Right lobe of liver (tissue), 4 donors: ENCODE measurements around the gene SMIM3.
"Not testable (repeated sequence)": the region's sequence is repeated elsewhere in the genome, so short reads cannot be mapped to it uniquely, and the experiment has no call there.

Experiments used
- POLR2A ChIP-seq: fragments of 450-650 bp; IDR thresholded peaks from one replicate; pipeline ENCODE4 v1.6.1; 2017; ENCODE audit warnings: antibody characterized with exemption, mild to moderate bottlenecking
- TF ChIP-seq, protein P1 (sequence below), 4 donors: fragments of 200-600 bp in 3 of 4; fragments of 450-650 bp in 1 of 4; IDR thresholded peaks; one replicate each; pipeline versions ENCODE4 v1.5.1 to v1.8.0; 2016 to 2022; ENCODE audit warnings: antibody characterized with exemption in 4 of 4, mild to moderate bottlenecking in 2 of 4
- donor health status: DM: no; HTN: no; CAD: no.
- donor health status: DM: no; HTN: no; CAD: no.
- donor health status: DM: no; HTN: yes; CAD: no.

DNA sequence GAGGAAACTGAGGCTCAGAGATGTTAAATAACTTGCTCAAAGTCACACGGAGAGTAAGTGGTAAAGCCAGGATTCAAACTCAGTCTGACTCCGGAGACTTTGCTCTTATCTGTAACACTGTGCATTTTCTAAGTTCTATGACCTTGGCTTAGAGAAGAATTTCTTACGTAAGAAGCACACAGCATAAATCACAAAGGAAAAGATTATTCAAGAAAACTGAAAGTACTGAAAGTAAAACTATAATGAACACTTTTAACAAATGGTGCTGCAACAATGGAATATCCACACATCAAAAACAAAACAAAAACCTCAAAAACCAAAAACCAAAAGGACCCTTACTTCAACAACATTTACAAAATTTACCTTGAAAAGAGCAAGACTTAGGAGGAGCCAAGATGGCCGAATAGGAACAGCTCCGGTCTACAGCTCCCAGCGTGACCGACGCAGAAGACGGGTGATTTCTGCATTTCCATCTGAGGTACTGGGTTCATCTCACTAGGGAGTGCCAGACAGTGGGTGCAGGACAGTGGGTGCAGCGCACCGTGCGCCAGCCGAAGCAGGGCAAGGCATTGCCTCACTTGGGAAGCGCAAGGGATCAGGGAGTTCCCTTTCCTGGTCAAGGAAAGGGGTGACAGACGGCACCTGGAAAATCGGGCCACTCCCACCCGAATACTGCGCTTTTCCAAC is 36.0 kb upstream of the SMIM3 start:
- TF ChIP-seq, protein P1, sequence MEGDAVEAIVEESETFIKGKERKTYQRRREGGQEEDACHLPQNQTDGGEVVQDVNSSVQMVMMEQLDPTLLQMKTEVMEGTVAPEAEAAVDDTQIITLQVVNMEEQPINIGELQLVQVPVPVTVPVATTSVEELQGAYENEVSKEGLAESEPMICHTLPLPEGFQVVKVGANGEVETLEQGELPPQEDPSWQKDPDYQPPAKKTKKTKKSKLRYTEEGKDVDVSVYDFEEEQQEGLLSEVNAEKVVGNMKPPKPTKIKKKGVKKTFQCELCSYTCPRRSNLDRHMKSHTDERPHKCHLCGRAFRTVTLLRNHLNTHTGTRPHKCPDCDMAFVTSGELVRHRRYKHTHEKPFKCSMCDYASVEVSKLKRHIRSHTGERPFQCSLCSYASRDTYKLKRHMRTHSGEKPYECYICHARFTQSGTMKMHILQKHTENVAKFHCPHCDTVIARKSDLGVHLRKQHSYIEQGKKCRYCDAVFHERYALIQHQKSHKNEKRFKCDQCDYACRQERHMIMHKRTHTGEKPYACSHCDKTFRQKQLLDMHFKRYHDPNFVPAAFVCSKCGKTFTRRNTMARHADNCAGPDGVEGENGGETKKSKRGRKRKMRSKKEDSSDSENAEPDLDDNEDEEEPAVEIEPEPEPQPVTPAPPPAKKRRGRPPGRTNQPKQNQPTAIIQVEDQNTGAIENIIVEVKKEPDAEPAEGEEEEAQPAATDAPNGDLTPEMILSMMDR (IDR thresholded peaks at IDR 0.05) = not testable (repeated sequence)
- TF ChIP-seq POLR2A = not testable (repeated sequence)
